NCI-H345 treated with DMSO at 0.1 percent for 48 hours (cell line): ENCODE results near the gene GRID2.
"Not testable (repeated sequence)": the region's sequence is repeated elsewhere in the genome, so short reads cannot be mapped to it uniquely, and the experiment has no call there.

Experiments
- DNase-seq: peaks from one replicate; lab custom pipeline; 2025; ENCODE audit not compliant: unreplicated experiment; lab: John Stamatoyannopoulos, UW

GRID2 gene

DNA sequence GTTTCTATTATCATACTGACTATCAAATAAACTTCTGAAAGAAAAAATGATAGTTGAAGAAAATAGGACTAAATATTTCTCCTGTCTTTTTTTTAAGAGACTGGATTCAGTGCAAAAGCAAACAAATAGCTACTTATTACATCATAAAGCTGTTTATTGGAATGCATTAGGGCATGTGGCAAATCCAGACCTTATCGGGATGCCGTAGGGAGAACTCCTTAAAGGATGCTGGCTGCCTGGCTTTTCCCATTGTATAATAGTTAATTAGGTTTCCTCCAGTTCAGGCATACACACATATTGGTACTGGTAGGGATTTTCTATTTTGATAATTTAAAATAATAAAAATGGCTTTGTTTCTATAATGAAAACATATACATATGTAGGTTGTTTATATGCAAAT is 985.5 kb downstream of the GRID2 start:
- no peak for DNase-seq

GRCh38 chr4:93289831-93290230 is 986.1 kb downstream of the GRID2 start:
- DNase-seq, result no peak

DNA sequence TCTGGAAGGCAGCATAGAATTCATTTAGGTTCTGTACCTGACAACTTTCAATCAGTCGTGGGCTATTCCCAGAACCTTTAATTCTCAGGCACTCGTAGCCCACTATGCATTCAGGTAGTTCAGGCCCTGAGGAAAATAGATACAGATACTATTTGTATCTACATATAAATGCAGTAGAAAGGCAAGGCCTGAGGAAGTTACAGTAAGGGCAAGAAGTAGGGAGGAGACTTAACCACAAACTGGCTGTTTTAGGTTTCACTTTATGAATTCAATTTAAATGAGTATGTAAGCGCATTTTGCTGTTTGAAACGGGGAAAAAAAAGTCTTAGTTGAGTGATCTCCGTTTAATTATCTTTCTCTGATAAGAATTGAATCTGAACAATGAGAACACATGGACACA is 995.4 kb downstream of the GRID2 start:
- DNase-seq, result no peak

DNA sequence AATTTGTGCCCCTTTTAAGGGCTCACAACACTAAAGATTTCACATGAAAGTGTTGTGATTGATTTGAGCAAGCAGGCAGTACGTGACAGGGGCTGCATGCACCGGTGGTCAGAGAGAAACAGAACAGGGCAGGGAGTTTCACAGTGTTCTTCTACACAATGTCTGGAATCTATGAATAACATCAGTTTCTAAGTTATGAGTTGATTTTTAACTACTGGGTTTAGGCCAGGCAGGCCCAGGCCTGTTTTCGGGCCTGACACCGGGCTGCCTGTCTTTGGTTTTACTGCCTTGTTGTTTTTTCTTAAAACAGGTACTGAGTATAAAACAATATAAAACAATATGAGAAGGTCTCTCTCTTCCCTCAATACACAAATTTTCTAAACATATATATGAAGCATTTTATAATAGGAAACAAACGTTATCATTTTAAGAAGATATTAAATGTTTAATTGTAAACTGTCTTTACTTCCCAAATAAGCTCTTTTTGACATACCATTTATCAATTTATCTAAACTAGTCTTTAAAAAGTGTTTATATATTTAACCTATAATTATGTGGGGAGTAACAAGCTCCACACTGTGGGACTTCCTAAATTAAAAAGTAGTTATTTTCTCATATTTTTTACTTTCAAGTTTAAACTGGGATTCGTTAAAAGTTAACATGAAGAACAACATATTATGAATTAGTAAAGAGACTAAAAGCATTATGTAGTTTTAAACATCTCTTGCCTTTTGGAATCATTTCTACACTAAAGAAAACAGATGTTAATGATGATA is 997.2 kb downstream of the GRID2 start:
- DNase-seq, result not testable (repeated sequence)

DNA sequence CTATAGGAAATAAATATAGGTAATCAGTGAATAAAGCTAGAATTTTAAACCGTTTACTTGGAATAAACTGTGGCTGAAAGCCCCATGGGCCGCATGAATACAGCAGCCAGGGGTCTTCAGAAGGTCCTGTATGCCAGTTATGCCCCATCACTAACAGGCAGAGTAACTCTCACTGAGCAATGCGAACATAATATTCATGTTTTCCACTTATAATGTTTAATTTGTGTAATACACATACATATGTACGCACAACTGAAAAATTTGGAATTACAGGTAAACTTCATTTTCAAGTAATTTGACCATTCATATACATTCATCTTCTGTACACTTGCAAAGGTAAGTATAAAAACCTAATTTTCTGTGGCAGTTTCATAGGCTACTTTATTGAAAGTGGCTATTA is 998.5 kb downstream of the GRID2 start:
- DNase-seq, result no peak

- DNase-seq, result no peak
Measured at GRCh38 chr4:93303440-93303839, 999.7 kb downstream of the GRID2 start.

- no peak for DNase-seq
Measured at GRCh38 chr4:93312299-93312698, 1008.5 kb downstream of the GRID2 start.

GRCh38 chr4:93313197-93313596 is 1009.4 kb downstream of the GRID2 start:
- DNase-seq, result no peak

DNA sequence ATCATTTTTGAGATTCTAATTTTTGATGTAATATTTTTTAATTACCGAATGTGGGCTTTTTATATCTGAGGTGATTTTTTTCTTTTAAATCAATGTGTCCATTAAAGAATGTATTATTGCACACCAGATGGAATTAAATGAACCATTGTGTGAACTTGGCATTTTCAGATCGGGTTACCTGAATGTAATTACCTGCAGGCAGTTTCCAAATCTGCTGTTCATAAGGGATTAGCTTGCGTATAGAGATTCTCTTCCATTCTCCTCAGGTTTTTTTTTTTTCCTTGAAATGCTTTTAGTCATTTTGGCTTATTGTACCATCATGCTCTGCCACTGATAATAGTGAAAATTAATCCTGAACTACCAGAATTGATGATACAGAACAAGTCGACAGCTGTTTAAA is 1013.3 kb downstream of the GRID2 start:
- DNase-seq, result no peak

- no peak for DNase-seq
Measured at GRCh38 chr4:93317561-93317960, 1013.8 kb downstream of the GRID2 start.

GRCh38 chr4:93319041-93319440 is 1015.3 kb downstream of the GRID2 start:
- DNase-seq, result no peak

DNA sequence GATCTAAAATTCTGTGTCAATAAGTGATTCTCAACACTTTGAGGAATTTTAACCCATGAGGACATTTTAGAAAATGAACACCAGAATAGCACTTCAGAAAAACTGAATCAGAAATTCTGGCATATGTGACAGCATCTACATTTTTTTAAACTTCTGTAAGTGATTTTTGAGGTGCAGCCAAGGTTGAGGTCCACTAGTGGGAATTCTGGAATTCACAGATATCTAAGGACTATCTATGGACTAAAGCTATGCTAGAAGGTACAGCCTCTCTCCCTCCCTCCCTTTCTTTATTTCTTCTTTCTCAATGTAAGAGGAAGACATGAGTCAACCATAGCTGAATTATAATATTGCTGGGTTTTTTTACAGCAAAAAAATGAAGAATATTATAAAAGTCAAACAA is 1016.6 kb downstream of the GRID2 start:
- DNase-seq, result no peak

- no peak for DNase-seq
Measured at GRCh38 chr4:93327346-93327745, 1023.6 kb downstream of the GRID2 start.

DNA sequence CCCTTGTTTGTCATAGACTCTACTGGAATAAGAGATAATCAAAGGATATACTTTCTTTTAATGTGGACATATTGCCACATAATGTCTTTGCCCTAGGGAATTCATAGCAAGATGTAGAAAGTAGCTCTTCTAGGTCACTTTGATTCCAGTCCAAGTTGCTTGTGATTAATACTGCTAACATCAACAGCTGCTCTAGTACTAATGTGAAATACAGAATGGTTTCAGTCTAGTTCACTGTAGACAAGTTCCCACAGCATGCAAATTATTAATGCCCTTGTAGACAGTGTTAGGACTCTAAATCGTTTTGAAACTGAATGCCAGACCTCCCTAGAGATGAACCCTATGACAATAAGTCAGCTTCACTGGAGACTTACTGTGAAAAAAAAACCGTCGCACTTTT is 1030.2 kb downstream of the GRID2 start:
- no peak for DNase-seq

DNA sequence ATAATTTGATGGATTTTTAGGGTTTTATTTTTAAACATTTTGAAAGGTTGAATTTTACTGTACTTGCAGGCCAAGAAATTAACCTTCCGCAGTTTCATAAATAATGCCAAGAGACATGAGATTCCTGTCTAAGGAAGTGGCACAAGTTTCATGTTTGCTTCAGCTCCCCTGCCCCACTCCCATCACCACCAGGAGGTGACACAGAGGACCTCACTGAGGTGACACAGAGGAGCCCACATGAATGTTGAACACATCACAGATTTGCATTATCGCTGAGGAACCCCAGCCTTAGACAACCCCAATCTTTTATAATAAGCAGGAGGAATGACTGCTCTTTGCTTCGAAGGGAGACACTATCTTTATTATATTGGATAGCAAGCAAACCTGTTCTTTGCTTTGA is 1033.4 kb downstream of the GRID2 start:
- DNase-seq, result no peak

- no peak for DNase-seq
Measured at GRCh38 chr4:93342738-93343137, 1039.0 kb downstream of the GRID2 start.

DNA sequence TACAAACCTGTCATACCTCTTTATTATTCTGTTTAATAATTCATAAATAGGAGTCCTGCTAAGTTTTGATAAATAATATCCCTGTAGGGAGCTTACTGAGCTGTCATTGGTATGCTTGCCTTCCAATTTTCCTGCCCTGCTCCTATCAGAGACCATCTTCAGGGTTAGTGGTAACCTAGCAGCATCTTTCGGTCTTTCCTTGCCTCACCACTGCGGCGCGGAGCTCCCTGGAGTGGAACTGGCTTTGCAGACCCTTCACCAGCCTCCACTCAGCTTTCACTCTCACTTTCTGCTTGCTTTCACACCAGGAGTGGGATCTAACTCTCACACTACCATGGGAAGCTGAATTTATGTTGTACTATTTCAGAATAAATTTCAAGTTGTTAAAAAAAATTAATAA is 1043.1 kb downstream of the GRID2 start:
- DNase-seq, result no peak

- DNase-seq, result no peak
Measured at GRCh38 chr4:93348896-93349295, 1045.1 kb downstream of the GRID2 start.

GRCh38 chr4:93351846-93352245 is 1048.1 kb downstream of the GRID2 start:
- no peak for DNase-seq

GRCh38 chr4:93355411-93355810 is 1051.6 kb downstream of the GRID2 start:
- no peak for DNase-seq

DNA sequence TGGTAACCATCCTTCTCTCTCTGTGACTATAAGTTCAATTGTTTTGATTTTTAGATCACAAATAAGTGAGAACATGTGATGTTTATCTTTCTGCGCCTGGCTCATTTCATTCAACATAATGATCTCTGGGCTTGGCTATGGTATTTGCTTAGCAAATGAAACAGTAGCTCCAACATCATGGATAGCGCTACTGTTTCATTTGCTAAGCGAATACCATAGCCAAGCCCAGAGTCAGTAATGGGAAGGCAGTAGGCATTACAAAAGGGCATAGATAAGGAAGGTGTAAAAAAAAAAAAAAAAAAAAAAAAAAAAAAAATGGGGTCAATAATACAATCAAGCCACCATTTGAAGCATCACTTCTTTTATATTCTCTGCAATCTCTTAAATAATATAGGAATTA is 1055.8 kb downstream of the GRID2 start:
- DNase-seq, result no peak

DNA sequence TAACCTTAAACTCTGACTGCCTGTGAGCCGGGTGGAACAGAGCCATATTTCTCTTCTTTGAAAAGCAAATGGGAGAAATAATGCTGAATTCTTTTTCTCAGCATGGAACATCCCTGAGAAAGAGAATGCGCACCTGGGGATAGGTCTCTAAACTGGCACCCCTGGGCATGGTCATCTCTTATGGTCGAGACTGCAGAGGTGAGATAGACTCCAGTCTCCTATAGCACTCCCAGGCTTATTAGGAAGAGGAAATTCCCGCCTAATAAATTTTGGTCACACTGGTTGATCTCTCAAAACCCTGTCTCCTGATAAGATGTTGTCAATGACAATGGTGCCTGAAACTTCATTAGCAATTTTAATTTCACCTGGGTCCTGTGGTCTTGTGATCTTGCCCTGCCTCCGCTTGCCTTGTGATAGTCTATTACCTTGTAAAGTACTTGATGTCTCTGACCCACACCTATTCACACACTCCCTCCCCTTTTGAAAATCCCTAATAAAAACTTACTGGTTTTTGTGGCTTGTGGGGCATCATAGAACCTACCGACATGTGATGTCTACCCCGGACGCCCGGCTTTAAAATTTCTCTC is 1062.5 kb downstream of the GRID2 start:
- not testable (repeated sequence) for DNase-seq

DNA sequence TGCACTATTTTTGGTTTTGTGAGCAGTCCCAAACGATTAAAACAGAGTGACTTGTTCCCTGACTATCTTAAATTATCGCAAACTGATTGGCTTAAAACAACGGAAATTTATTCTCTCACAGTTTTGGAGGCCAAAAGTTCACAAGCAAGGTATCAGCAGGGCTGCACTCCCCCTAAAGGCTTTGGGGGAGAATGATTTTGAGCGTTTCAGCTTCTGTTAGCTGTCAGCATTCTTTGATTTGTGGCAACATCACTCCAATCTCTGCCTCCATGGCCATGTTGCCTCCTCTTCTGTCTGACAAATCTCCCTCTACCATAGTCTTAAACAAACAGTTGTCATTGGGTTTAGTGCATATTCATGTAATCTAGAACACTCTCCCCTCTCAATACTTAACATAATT is 1065.2 kb downstream of the GRID2 start:
- DNase-seq, result no peak
